HepG2 (cell line): Measurements from ENCODE around the gene PRELP. TPM values are rescaled to one million over a fixed set of nuclear protein-coding genes. Genes with fewer than 3 reads are reported as not detected.

Experiments used
- ATAC-seq: fragments of 200-7000 bp; cut with Tn5 transposase; 3 replicates; pipeline ENCODE4 v1.9.1; 2020; ENCODE audit warnings: mild to moderate bottlenecking, moderate library complexity
- BruUV-seq: library from RNA; stranded (reverse); fragments of 400-500 nt; replicated peaks from 2 replicates; lab custom pipeline; 2021; lab: Mats Ljungman, UMichigan
- CTCF ChIA-PET: fragments of 300-600 bp; formaldehyde crosslinking; extraction: SDS; loops from one replicate; lab custom pipeline; 2021; ENCODE audit warnings: low total read pairs, inconsistent platforms, low intra/inter-chr PET ratio; lab: Yijun Ruan, JAX
- POLR2A ChIA-PET: fragments of 350-600 bp; sonication (Branson Sonifier 250); formaldehyde crosslinking; loops from one replicate; lab custom pipeline; 2020; ENCODE audit warnings: antibody characterized with exemption, inconsistent platforms; lab: Yijun Ruan, JAX
- DNase-seq: peaks from one replicate; pipeline ENCODE4 v3.0.0-alpha.2; 2015; ENCODE audit warnings: low spot score
- FAIRE-seq: peaks from 3 replicates; lab custom pipeline; 2011; peaks lifted over from hg19 to GRCh38; lab: Jason Lieb, UNC
- H2AFZ ChIP-seq: one replicate; pipeline ENCODE4 v1.6.1; 2011; ENCODE audit warnings: low read length, inconsistent platforms
- H3K27ac ChIP-seq: fragments of 300-600 bp; 3 replicates; pipeline ENCODE4 v1.8.0; 2011; ENCODE audit warnings: mixed run types, mild to moderate bottlenecking, mixed read lengths, low read length, inconsistent platforms; ENCODE audit not compliant: insufficient read depth; ENCODE audit errors: extremely low read length
- H3K27me3 ChIP-seq, 2 experiments: fragments of 200-600 bp in 1 of 2; 2 replicates in 1 of 2; 3 replicates in 1 of 2; pipeline versions ENCODE4 v1.6.0 to v1.8.0; 2011; ENCODE audit warnings: low read length in 2 of 2, mild to moderate bottlenecking in 2 of 2, moderate library complexity in 2 of 2, inconsistent platforms in 1 of 2; ENCODE audit not compliant: insufficient read depth in 2 of 2, control insufficient read depth in 1 of 2
- H3K36me3 ChIP-seq, 2 experiments: fragments of 200-600 bp in 1 of 2; replicated peaks in 1 of 2; 2 replicates in 1 of 2; 3 replicates in 1 of 2; pipeline versions ENCODE4 v1.5.1 to v1.8.0; 2011; ENCODE audit warnings: low read length in 2 of 2, inconsistent platforms in 1 of 2; ENCODE audit not compliant: insufficient read depth in 2 of 2, control insufficient read depth in 1 of 2
- H3K4me1 ChIP-seq: 2 replicates; pipeline ENCODE4 v1.5.1; 2012; ENCODE audit warnings: low read length, inconsistent platforms; ENCODE audit not compliant: insufficient read depth
- H3K4me2 ChIP-seq: 2 replicates; pipeline ENCODE4 v1.6.0; 2011; ENCODE audit warnings: low read depth, low read length, inconsistent platforms
- H3K4me3 ChIP-seq, 3 experiments: fragments of 200-600 bp in 1 of 3; sonication (generic), shearing (Covaris generic) in 1 of 3; replicated peaks in 1 of 3; 2 replicates each; pipeline ENCODE4 v1.5.1; 2011 to 2016; ENCODE audit warnings: low read length in 3 of 3, inconsistent platforms in 2 of 3, low read depth in 2 of 3, mild to moderate bottlenecking in 2 of 3, control low read depth in 1 of 3, mixed read lengths in 1 of 3; ENCODE audit not compliant: insufficient read depth in 1 of 3
- H3K79me2 ChIP-seq: one replicate; pipeline ENCODE4 v1.6.1; 2011; ENCODE audit warnings: low read length, inconsistent platforms; ENCODE audit not compliant: insufficient read depth
- H3K9ac ChIP-seq: 2 replicates; pipeline ENCODE4 v1.6.0; 2011; ENCODE audit warnings: mild to moderate bottlenecking, low read depth, low read length, inconsistent platforms; ENCODE audit not compliant: insufficient read depth
- H3K9me3 ChIP-seq: 2 replicates; pipeline ENCODE4 v1.5.1; 2012; ENCODE audit warnings: mild to moderate bottlenecking, low read length
- H4K20me1 ChIP-seq: 2 replicates; pipeline ENCODE4 v1.6.0; 2011; ENCODE audit warnings: inconsistent platforms, mild to moderate bottlenecking, low read length, moderate library complexity; ENCODE audit not compliant: insufficient read depth
- KLF9 ChIP-seq: IDR thresholded peaks from 2 replicates; pipeline ENCODE4 v1.6.1; 2016; ENCODE audit warnings: low read depth
- PAX8 ChIP-seq: sonication (generic); formaldehyde crosslinking; IDR thresholded peaks from 2 replicates; pipeline ENCODE4 v1.8.0; 2022; ENCODE audit warnings: mild to moderate bottlenecking, missing genetic modification reagents, borderline replicate concordance
- PRDM15 ChIP-seq: sonication (generic); formaldehyde crosslinking; IDR thresholded peaks from 2 replicates; pipeline ENCODE4 v1.4.0; 2020; ENCODE audit warnings: missing genetic modification reagents
- ZNF138 ChIP-seq: sonication (generic); formaldehyde crosslinking; IDR thresholded peaks from 2 replicates; pipeline ENCODE4 v1.5.0; 2020; ENCODE audit warnings: mild to moderate bottlenecking, low read depth, missing genetic modification reagents
- ZNF639 ChIP-seq: conservative IDR thresholded peaks from 2 replicates; pipeline ENCODE4 v1.6.1; 2018; ENCODE audit warnings: missing genetic modification reagents
- ZNF703 ChIP-seq: sonication (generic); formaldehyde crosslinking; IDR thresholded peaks from 2 replicates; pipeline ENCODE4 v1.5.1; 2020; ENCODE audit warnings: missing genetic modification reagents, mild to moderate bottlenecking, moderate library complexity, borderline replicate concordance
- ZSCAN20 ChIP-seq: sonication (generic); formaldehyde crosslinking; IDR thresholded peaks from 2 replicates; pipeline ENCODE4 v1.4.0; 2020; ENCODE audit warnings: missing genetic modification reagents, mild to moderate bottlenecking, borderline replicate concordance
- WGBS: methylation state at CpG from one replicate; pipeline ENCODE4 v1.1.6; 2017; ENCODE audit warnings: low lambda C conversion rate; 5-methylcytosine and 5-hydroxymethylcytosine counted together
- in situ Hi-C: cut with HindIII; loops from 2 replicates; pipeline ENCODE4 v1.10.0; 2017; ENCODE audit warnings: low pct_unique_long_range_greater_than_20kb; ENCODE audit not compliant: extremely low pct_ligation_motif_present
- intact Hi-C: fragments of 100-400 bp; cut with micrococcal nuclease; formaldehyde crosslinking; loops from one replicate; pipeline ENCODE4 v1.10.0; 2022; ENCODE audit not compliant: unreplicated experiment
- polyA plus RNA-seq, 8 experiments: library from polyadenylated mRNA; depleted of rRNA in 3 of 8; stranded (reverse) in 7 of 8; unstranded in 1 of 8; fragments of >200 nt; fragmentation: Illumina TruSeq in 4 of 8; extraction: Trizol in 4 of 8; gene quantifications; 2 replicates each; pipeline versions ENCODE4 v1.2.1 to v1.2.3, GENCODE V29; 2011 to 2016; ENCODE audit warnings: low read depth in 4 of 8, missing spikeins in 1 of 8, mixed read lengths in 1 of 8; ENCODE audit not compliant: insufficient read depth in 1 of 8
- total RNA-seq, 5 experiments: library from RNA; depleted of rRNA; stranded (reverse); fragments of >200 nt; fragmentation: Illumina TruSeq; extraction: Trizol; gene quantifications; 2 replicates each; pipeline ENCODE4 v1.2.3, GENCODE V29; 2016; ENCODE audit warnings: low read depth in 1 of 5
- TF ChIP-seq, protein P1 (sequence below): sonication (generic); formaldehyde crosslinking; IDR thresholded peaks from 2 replicates; pipeline ENCODE4 v1.5.0; 2020; ENCODE audit warnings: missing genetic modification reagents

Gene PRELP
- total and polyA plus RNA-seq, 2 of the 13 experiments (the other 11 are each of a cell fraction or from before 2014, with no cell fraction given), result not detected

DNA sequence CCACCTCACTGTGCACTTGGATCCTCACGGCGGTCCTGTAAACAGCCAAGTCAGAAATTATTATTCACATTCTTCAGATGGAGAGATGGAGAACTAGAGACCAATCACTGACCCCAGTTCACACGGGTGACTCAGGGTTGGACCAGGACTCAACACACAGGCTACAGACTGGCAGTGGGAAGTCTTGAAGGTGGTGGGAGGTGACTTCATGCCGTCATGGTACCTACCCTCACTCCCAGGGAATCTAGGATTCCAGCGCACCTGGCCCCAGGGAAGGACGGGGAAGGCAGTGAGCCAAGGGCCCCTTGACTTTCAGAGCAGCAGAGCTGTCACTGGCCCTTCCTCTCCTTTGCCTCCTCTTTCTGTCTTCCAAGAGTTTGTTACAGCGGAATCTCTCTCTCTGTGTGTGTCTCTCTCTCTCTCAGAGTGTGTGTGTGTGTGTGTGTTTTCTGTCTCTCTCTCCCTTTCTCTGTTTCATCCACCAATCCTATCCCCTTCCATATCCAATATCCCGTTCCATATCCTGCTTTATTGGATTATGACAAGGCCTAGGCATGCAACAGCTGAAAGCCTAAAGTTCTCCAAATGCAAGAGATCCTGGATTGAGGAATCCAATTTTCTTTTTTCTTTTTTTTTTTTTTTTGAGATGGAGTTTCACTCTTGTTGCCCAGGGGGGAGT lies 30.1 kb downstream of the PRELP start:
- ATAC-seq (no peak), FAIRE-seq (no peak), DNase-seq (no peak)
- Histone ChIP-seq H3K27me3 (0 out of 5 replicates have a peak, but pooled peaks cover 0 to 2% of the 10 kb centered on the region in 2 experiments), H4K20me1 (no peaks in the 10 kb centered on the region; the same call in 1 of the 2 replicates), H3K79me2 (no peaks in the 10 kb centered on the region), H3K4me1 (peaks cover 13% of the 10 kb centered on the region), H3K9me3 (no peaks in the 10 kb centered on the region), H2AFZ (no peak overlapping the region), H3K27ac (no peak overlapping the region), H3K9ac (no peak overlapping the region), H3K4me2 (no peak overlapping the region), H3K4me3 (no peak overlapping the region), H3K36me3 (no peaks in the 10 kb centered on the region)
- no TSS peak for BruUV-seq
- 33% methylated on average over 4 of the region's 8 CpGs for WGBS
- intact Hi-C loops (no loop called here), in situ Hi-C loops (no loop called here)
- CTCF ChIA-PET, result interaction anchor here (2.4 kb wide), 1 partner anchor 196 kb away, joined by 42 read pairs; no protein-coding TSS in a partner anchor
- POLR2A ChIA-PET, result no interaction called here
- TF ChIP-seq, protein P1, sequence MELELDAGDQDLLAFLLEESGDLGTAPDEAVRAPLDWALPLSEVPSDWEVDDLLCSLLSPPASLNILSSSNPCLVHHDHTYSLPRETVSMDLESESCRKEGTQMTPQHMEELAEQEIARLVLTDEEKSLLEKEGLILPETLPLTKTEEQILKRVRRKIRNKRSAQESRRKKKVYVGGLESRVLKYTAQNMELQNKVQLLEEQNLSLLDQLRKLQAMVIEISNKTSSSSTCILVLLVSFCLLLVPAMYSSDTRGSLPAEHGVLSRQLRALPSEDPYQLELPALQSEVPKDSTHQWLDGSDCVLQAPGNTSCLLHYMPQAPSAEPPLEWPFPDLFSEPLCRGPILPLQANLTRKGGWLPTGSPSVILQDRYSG (CRISPR knock-in tag), result no peak
- TF ChIP-seq KLF9 (CRISPR knock-in tag) (no peak), PAX8 (CRISPR knock-in tag) (no peak), ZNF703 (CRISPR knock-in tag) (no peak), ZNF138 (no peak), ZSCAN20 (CRISPR knock-in tag) (no peak), ZNF639 (no peak), PRDM15 (CRISPR knock-in tag) (no peak)
